Uterus (tissue), 2 donors: ENCODE results near the gene EIF4EBP3.
"Not testable (repeated sequence)": the region's sequence is repeated elsewhere in the genome, so short reads cannot be mapped to it uniquely, and the experiment has no call there.

Experiments used
- CTCF ChIP-seq, 4 experiments: fragments of 200-600 bp in 2 of 4; fragments of 450-650 bp in 2 of 4; sonication (generic) in 2 of 4; IDR thresholded peaks; one replicate each; pipeline ENCODE4 v1.5.1; 2016 to 2019; ENCODE audit warnings: antibody characterized with exemption in 4 of 4, mild to moderate bottlenecking in 2 of 4, moderate library complexity in 1 of 4
- POLR2A ChIP-seq, 2 donors: fragments of 450-650 bp; IDR thresholded peaks; one replicate each; pipeline ENCODE4 v1.6.1; 2016; ENCODE audit warnings: antibody characterized with exemption in 2 of 2, mild to moderate bottlenecking in 1 of 2, moderate library complexity in 1 of 2

GRCh38 chr5:140593070-140593469 is 45.6 kb downstream of the EIF4EBP3 start:
- TF ChIP-seq POLR2A, CTCF (IDR thresholded peaks at IDR 0.05): not testable (repeated sequence)
